Activated naive CD4-positive, alpha-beta T cell treated with anti-CD3 and anti-CD28 coated beads, Interleukin-2, amount 50 U/mL, for 16 hours (primary cell): ENCODE results near the gene PSMD12.

ENCODE experiments used
- DNase-seq: peaks from one replicate; pipeline ENCODE4 v3.0.0-alpha.2; 2020

The PSMD12 gene

GRCh38 chr17:67385122-67385988 is 19.0 kb upstream of the PSMD12 start:
- DNase-seq, result no peak

GRCh38 chr17:67381929-67382257 is 15.5 kb upstream of the PSMD12 start:
- DNase-seq, result no peak

- DNase-seq, result no peak
These were observed 12.9 kb upstream of the PSMD12 start for GRCh38 chr17:67379251-67379630.

- peak; percentile 83 for DNase-seq
These were observed 12.3 kb upstream of the PSMD12 start for GRCh38 chr17:67378454-67379250.

- peak; percentile 62 for DNase-seq
These were observed 11.4 kb upstream of the PSMD12 start for GRCh38 chr17:67377488-67378453.

GRCh38 chr17:67376737-67377487 is 10.5 kb upstream of the PSMD12 start, which contains the start of gene PITPNC1:
TSS of gene PITPNC1 (plus strand) at chr17:67377281.
- DNase-seq, result peak; percentile 87

- no peak for DNase-seq
These were observed 10.0 kb upstream of the PSMD12 start for GRCh38 chr17:67376415-67376736.

GRCh38 chr17:67375716-67376115 is 9.3 kb upstream of the PSMD12 start:
- DNase-seq, result no peak

GRCh38 chr17:67375054-67375427 is 8.7 kb upstream of the PSMD12 start:
- DNase-seq, result no peak

- DNase-seq, result peak; percentile 92
These were observed 8.1 kb upstream of the PSMD12 start for GRCh38 chr17:67374329-67375053.

GRCh38 chr17:67372751-67373150 is 6.4 kb upstream of the PSMD12 start:
- DNase-seq, result no peak

GRCh38 chr17:67369676-67370075 is 3.3 kb upstream of the PSMD12 start:
- no peak for DNase-seq

- DNase-seq, result no peak
These were observed 612 bp downstream of the PSMD12 start for GRCh38 chr17:67365738-67366192.

GRCh38 chr17:67364847-67365737 is 1.3 kb downstream of the PSMD12 start:
- no peak for DNase-seq

- DNase-seq, result no peak
These were observed 4.2 kb downstream of the PSMD12 start for GRCh38 chr17:67362173-67362572.

GRCh38 chr17:67360880-67361279 is 5.5 kb downstream of the PSMD12 start:
- DNase-seq, result no peak

GRCh38 chr17:67359960-67360791 is 6.2 kb downstream of the PSMD12 start:
- DNase-seq, result peak; percentile 30

- DNase-seq, result no peak
These were observed 7.8 kb downstream of the PSMD12 start for GRCh38 chr17:67358612-67359011.

GRCh38 chr17:67353929-67354574 is 12.3 kb downstream of the PSMD12 start:
- no peak for DNase-seq
